Suprapubic skin (tissue), 4 donors: Measurements from ENCODE around the gene POC1B. TPM values are rescaled to one million over a fixed set of nuclear protein-coding genes. Genes with fewer than 3 reads are reported as not detected.

Experiments used
- DNase-seq, 2 donors: peaks; one replicate each; pipeline ENCODE4 v3.0.0-alpha.2; 2019; ENCODE audit warnings: low spot score in 2 of 2
- H3K27ac ChIP-seq: fragments of 200-600 bp; sonication (generic); one replicate; pipeline ENCODE4 v1.5.1; 2019
- H3K27me3 ChIP-seq: fragments of 200-600 bp; sonication (generic); one replicate; pipeline ENCODE4 v1.5.1; 2019
- H3K36me3 ChIP-seq: fragments of 200-600 bp; sonication (generic); one replicate; pipeline ENCODE4 v1.5.1; 2019
- H3K4me1 ChIP-seq: fragments of 200-600 bp; sonication (generic); one replicate; pipeline ENCODE4 v1.5.1; 2019
- H3K4me3 ChIP-seq: fragments of 200-600 bp; sonication (generic); one replicate; pipeline ENCODE4 v1.5.1; 2019; ENCODE audit warnings: mild to moderate bottlenecking
- H3K9me3 ChIP-seq: fragments of 200-600 bp; sonication (generic); one replicate; pipeline ENCODE4 v1.5.1; 2019
- EP300 ChIP-seq: sonication (generic); formaldehyde crosslinking; IDR thresholded peaks from one replicate; pipeline ENCODE4 v1.6.1; 2017; ENCODE audit warnings: antibody characterized with exemption
- POLR2A ChIP-seq, 2 donors: fragments of 450-650 bp; IDR thresholded peaks; one replicate each; pipeline ENCODE4 v1.6.1; 2017; ENCODE audit warnings: antibody characterized with exemption in 2 of 2, mild to moderate bottlenecking in 2 of 2, moderate library complexity in 2 of 2
- POLR2AphosphoS5 ChIP-seq, 3 donors: sonication (generic); formaldehyde crosslinking; IDR thresholded peaks; one replicate each; pipeline ENCODE4 v1.6.1; 2017; ENCODE audit warnings: antibody characterized with exemption in 3 of 3
- WGBS: methylation state at CpG from one replicate; pipeline ENCODE4 v1.1.5; 2018; 5-methylcytosine and 5-hydroxymethylcytosine counted together
- total RNA-seq, 4 donors: library from RNA; depleted of rRNA; stranded (reverse); fragments of >200 nt; gene quantifications; one replicate each; pipeline ENCODE4 v1.1.0, GENCODE V29; 2016
- TF ChIP-seq, protein P1 (sequence below), 2 donors: fragments of 200-600 bp in 1 of 2; fragments of 450-650 bp in 1 of 2; sonication (generic) in 1 of 2; IDR thresholded peaks; one replicate each; pipeline ENCODE4 v1.5.1; 2016 to 2019; ENCODE audit warnings: antibody characterized with exemption in 2 of 2, mild to moderate bottlenecking in 1 of 2, moderate library complexity in 1 of 2

Gene POC1B
- 10 to 100 TPM; 11.3 to 28.2 (median 13.4) TPM for total RNA-seq

DNA sequence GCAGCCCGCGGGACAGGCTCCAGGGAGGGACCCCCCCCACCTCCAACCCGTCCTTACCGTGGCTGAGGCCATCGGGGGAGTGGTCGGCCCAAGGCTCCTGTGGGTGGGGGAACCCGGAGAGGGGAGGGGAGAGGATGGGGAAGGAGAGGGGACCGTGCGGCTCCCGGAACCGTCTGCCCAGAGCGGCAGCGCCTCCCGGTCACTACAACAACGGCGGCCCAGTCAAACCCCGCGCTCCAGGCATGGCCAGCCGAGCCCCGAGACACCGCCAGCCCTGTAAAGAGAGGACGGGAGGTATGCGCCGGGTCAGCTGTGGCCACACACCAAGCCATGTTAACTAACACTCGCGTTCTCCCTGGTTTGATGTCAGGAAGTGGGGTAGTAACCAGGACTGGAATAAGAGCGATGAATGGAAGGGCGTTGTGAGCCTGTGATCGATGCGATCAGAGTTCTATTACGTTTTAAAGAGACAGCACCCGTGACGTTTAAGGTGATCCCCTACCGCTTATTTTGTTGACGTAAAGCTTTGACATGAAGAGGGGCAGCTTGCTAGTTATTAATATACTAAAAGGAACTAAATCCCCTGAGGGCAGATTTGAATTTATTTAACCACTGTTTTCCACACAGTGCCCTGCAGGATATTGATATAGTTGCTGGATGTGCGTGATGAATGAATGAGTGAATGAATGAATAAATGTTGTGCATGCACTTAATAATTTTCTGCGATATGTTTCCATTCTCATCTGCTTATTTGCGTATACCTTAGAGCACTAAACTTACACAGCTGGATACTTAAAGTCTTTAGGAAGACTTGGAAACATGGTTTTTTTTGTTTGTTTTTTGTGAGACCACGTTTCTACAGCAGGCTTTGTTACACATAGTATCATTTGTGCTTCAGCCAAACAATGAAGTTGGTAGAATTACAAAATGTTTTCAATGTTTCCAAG lies at the start of gene POC1B:
POC1B (minus strand) TSS at position 224 of the 947 bp plus-strand sequence; CDS start at position 72, 152 bp downstream.
- DNase-seq = peak; percentile 85 to 86
- Histone ChIP-seq H3K9me3 (no peaks in the 10 kb centered on the region), H3K27ac (peak within 1 kb of the TSS; percentile 90), H3K27me3 (no peaks in the 10 kb centered on the region), H3K36me3 (no peaks in the 10 kb centered on the region), H3K4me3 (peak within 1 kb of the TSS; percentile 96), H3K4me1 (peaks cover 43% of the 10 kb centered on the region)
- TF ChIP-seq, protein P1, sequence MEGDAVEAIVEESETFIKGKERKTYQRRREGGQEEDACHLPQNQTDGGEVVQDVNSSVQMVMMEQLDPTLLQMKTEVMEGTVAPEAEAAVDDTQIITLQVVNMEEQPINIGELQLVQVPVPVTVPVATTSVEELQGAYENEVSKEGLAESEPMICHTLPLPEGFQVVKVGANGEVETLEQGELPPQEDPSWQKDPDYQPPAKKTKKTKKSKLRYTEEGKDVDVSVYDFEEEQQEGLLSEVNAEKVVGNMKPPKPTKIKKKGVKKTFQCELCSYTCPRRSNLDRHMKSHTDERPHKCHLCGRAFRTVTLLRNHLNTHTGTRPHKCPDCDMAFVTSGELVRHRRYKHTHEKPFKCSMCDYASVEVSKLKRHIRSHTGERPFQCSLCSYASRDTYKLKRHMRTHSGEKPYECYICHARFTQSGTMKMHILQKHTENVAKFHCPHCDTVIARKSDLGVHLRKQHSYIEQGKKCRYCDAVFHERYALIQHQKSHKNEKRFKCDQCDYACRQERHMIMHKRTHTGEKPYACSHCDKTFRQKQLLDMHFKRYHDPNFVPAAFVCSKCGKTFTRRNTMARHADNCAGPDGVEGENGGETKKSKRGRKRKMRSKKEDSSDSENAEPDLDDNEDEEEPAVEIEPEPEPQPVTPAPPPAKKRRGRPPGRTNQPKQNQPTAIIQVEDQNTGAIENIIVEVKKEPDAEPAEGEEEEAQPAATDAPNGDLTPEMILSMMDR (IDR thresholded peaks at IDR 0.05) = no peak
- TF ChIP-seq POLR2AphosphoS5 (IDR thresholded peaks at IDR 0.05) (no peak), POLR2A (IDR thresholded peaks at IDR 0.05) (no peak), EP300 (no peak)
- WGBS = 2% methylated on average over 17 of the region's 39 CpGs

DNA sequence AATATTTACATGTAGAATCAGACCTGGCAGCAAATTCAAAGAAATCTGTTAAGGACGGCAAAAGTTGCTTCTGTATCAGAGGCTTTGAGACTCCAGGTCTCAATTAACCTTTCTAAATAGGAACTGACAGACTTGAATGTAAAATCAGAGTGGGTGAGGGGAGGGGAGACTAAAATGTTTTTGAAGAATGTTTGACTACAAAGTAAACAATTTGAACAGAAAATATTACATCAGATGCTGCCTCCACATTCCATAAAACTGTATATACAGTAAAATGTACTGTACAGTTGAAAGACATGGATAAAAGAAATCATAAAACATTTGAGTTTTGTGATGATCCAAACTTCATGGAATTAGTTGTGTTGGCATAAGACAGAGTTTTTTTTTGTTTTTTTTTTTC lies 49.5 kb upstream of the POC1B start:
- Histone ChIP-seq H3K27ac (no peak overlapping the region), H3K9me3 (no peaks in the 10 kb centered on the region), H3K36me3 (no peaks in the 10 kb centered on the region), H3K4me1 (peaks cover 3% of the 10 kb centered on the region), H3K27me3 (no peaks in the 10 kb centered on the region), H3K4me3 (no peak overlapping the region)
- no peak for DNase-seq
- TF ChIP-seq POLR2AphosphoS5 (IDR thresholded peaks at IDR 0.05) (no peak), EP300 (no peak), POLR2A (IDR thresholded peaks at IDR 0.05) (no peak)
- TF ChIP-seq, protein P1 (IDR thresholded peaks at IDR 0.05) = no peak
- WGBS = 69% methylated on average over 1 of the region's 1 CpG

DNA sequence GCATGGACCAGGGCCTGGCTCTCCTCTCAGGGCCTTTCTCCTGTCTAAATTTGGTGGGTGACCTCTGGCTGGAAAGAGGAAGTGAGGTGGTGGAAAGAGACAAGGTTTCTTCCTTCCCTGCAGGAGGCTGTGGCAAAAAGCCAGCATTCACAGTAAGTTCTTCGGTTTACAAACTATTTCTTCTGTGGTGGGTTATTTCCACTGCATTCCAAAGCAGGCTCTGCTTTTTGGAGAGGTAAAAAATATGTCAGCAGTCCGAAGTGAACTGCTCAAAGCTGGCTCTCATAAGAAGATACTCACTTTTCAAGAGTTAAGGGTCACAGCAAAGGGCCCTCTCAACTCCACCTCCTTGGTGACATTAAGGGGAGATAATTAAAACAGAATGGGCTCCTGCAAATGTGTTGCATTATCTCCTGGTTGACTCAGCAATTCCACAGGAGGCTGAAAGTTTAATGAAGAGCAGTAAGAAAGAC lies 48.9 kb upstream of the POC1B start:
- no peaks in the 10 kb centered on the region for H3K36me3 ChIP-seq
- DNase-seq = no peak
- no peak overlapping the region for H3K27ac ChIP-seq
- WGBS = 46% methylated on average over 2 of the region's 2 CpGs
- TF ChIP-seq POLR2AphosphoS5 (IDR thresholded peaks at IDR 0.05) (no peak), EP300 (no peak)
- H3K4me3 ChIP-seq = no peak overlapping the region
- H3K4me1 ChIP-seq = peaks cover 3% of the 10 kb centered on the region
- no peaks in the 10 kb centered on the region for H3K9me3 ChIP-seq
- no peaks in the 10 kb centered on the region for H3K27me3 ChIP-seq

DNA sequence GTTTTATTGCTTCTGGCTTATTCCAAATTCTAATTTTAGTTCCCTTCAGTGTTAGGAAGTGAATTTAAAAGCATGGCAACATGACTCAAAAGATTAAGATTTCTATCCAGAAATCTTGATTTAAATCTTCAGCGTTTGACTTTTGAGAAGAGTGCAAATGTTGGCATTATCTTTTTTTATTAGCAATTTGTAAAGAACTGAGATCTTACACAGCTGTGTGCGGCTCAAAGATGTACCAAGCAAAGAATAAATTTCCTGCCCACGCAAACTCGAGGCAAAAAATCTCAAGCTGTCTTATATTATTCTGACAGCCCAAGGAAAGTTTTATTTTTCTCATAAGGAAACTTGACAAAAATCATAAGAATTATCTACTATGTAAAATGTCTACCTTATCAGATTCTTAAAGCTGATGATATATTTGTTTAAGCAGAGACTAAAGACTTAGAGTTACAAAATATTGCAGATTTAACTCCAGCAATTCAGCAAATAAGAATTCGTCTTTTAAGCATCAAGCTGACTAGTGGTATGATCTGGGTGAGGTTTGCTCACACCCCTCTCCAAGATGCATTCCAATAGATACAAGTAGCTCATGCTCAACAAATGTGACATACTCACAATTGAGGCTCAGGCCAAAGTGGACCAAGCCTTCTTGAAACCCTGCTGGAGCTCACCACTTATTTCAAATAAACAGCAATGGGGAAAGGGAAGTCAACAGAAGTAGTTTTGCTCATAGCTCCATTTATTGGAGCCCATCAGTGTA lies 47.4 kb upstream of the POC1B start:
- Histone ChIP-seq H3K9me3 (no peaks in the 10 kb centered on the region), H3K4me3 (no peak overlapping the region), H3K36me3 (no peaks in the 10 kb centered on the region), H3K27ac (no peak overlapping the region), H3K4me1 (peaks cover 10% of the 10 kb centered on the region), H3K27me3 (no peaks in the 10 kb centered on the region)
- no peak for TF ChIP-seq POLR2A (IDR thresholded peaks at IDR 0.05)
- TF ChIP-seq POLR2AphosphoS5 (IDR thresholded peaks at IDR 0.05) = no peak
- TF ChIP-seq EP300 = no peak
- TF ChIP-seq, protein P1 (IDR thresholded peaks at IDR 0.05) = no peak
- DNase-seq = no peak
- WGBS = 36% methylated on average over 5 of the region's 5 CpGs

DNA sequence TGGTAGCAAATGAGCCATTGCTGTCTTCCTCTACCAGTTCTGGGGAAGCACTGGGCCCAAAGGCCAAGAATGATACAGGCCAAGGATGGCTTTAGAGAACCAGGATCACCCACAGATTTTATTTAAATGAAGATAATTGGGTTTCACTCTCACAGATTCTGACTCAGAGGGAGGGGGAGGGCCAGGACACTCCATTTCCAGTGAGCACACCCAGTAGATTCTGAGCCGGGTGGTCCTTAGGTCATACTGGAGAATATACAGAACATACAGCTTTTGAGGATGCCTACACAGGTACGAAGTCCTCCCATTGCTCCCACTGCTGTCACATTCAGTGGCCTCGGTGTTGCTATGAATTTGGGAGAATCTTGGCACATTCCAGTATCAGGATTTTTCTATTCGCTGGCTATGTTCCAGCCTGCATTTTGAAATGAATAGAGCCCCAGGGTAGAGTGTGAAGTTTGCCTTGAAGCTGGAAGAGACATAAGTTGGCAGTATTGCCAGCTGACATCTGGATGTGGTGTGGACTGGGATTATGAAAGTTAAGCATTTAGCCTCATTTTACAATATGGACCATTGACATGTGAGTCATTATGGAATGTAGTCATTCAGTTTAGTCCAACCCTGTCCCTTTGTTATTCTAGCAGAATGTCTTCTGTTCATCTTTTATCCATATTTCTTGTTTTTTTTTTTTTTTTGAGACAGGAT lies 45.8 kb upstream of the POC1B start:
- WGBS = 54% methylated on average over 4 of the region's 4 CpGs
- no peak overlapping the region for H3K4me3 ChIP-seq
- no peak overlapping the region for H3K27ac ChIP-seq
- no peaks in the 10 kb centered on the region for H3K9me3 ChIP-seq
- no peak for TF ChIP-seq POLR2A (IDR thresholded peaks at IDR 0.05)
- TF ChIP-seq EP300 = no peak
- no peak for TF ChIP-seq POLR2AphosphoS5 (IDR thresholded peaks at IDR 0.05)
- TF ChIP-seq, protein P1 (IDR thresholded peaks at IDR 0.05) = no peak
- no peaks in the 10 kb centered on the region for H3K36me3 ChIP-seq
- no peaks in the 10 kb centered on the region for H3K27me3 ChIP-seq
- H3K4me1 ChIP-seq = peaks cover 21% of the 10 kb centered on the region
- no peak for DNase-seq
